GM18502 (cell line): ENCODE data around the gene ZKSCAN1.

Source experiments
- ATAC-seq: cut with Tn5 transposase; IDR thresholded peaks from one replicate; pipeline ENCODE4 v1.9.1; 2021; ENCODE audit warnings: mild to moderate bottlenecking; ENCODE audit not compliant: unreplicated experiment, poor library complexity

The ZKSCAN1 gene

DNA sequence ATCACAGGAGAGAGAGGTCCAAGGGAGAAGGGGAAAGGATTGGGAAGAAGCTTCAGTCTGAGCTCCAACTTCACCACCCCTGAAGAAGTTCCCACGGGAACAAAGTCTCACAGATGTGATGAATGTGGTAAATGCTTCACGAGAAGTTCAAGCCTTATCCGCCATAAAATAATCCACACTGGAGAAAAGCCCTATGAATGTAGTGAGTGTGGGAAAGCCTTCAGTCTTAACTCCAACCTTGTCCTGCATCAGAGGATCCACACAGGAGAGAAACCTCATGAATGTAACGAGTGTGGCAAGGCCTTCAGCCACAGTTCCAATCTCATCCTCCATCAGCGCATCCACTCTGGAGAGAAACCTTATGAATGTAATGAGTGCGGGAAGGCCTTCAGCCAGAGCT, 18.1 kb downstream of the ZKSCAN1 start:
- ATAC-seq = no peak

DNA sequence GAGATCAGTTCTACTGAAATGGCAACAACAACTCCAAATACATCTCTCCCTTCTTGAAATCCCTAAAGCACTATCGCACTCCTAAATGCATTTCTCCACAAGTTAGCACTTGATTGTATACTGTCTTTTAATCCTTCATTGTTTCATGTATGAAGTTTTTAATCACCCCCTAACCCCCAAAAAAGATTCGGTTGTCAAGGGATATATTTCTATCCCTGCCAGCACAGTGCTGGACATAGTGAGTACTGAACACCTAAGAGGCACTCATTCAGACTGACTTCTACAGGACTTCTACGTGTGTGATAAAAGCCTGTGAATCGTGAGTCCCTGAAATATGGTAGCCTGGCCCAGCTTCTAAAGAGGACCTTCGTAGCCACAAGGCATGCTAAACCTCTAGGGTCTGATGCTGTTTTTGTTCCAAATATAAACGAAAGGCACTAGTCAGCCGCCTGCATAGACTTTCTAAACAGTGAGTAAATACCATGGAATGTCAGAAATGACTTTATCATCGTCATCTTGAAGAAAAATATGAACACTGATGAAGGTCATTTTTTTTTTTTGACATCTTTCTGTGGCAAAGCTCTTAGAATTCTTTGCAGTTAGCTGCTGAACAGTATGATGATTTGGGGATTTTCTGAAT, 19.6 kb downstream of the ZKSCAN1 start:
- no peak for ATAC-seq

DNA sequence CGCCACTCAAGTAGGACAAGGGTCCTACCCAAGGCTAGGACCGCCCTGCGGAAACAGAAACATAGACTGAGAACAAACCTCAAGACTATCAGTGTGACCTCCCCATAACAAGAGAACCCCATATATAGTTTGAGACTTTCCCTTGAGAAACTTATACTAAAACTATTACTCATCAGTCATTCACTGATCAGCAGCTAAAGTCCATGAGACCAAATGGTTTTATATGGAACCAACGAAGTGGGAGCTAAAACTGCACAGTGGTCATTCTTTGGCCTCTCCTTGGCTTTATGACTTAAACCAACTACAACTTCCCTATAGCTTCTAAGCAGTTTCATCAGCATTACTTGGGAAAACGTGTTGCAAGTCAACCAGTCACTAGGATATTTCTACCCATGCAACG, 20.5 kb downstream of the ZKSCAN1 start:
- no peak for ATAC-seq

DNA sequence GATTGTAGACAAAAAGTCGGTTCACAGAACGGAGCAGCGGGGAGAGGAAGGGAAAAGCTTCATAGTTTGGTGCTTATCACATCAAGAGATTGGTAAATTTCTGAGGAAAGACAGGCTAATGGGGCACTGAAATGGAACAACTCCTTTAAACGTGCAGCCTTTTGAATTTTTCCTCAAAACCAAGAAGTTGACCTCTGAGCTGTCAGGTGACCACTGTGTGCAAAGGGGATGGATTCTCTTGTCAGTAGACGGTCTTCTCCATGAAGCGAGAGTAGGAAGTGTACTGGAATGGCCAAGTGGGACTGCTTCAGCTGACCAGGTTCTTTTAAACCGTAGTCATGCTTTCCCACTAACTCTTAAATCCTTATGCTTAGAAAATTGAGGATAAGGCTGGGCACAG, 22.9 kb downstream of the ZKSCAN1 start:
- ATAC-seq = no peak

DNA sequence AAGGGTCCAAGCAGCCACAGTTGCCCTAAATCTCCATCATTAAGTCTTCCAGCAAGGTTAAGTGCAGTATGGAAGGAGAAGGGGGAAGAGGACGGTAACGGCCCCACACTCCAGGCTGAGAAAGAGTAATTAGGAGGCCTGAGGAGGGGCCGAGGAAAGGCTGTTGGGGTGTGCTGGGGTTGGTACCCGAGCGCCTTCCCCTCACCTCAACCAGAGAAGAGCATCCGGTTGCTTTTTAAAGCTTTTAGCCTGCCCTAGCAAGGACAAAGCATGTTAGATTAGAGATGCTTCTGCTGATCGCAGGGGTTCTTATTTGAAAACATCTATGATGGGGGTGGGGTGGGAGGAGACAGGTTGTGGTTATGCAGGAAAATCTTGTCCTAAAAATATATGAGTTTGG, 25.2 kb downstream of the ZKSCAN1 start:
- no peak for ATAC-seq

DNA sequence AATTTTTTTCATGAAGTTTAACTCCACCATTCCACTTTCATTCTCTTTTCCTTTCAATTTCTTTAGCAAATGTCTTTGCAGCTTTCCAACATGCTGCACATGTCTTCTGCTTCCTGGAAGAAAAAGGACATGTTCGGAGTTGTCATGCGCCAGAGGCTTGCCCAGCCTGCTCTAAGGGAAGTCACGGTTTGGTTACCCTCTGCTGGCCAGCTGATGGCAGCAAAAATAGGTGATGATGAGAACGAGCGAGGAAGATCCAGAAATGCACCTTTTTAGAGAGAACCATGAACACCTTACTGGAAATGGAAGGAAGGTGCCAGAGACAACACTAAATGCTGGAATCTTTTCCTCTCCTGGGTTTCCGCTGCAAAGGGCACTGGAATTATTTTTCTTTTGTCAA, 29.3 kb downstream of the ZKSCAN1 start:
- no peak for ATAC-seq

DNA sequence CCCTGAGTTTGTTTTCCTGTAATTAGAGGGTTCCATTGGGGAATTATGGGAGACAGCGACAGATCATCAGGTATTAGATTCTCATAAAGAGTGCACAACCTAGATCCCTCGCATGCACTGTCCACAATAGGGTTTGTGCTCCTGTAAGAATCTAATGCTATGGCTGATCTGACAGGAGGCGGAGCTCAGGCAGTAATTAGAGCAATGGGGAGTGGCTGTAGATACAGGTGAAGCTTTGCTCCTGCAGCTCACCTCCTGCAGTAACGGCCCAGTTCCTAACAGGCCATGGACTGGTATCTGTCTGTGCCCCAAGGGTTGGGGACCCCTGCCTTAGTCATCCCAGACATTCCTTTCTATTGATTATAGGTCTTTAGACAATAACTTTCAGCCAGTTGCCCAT, 33.3 kb downstream of the ZKSCAN1 start:
- ATAC-seq = no peak

DNA sequence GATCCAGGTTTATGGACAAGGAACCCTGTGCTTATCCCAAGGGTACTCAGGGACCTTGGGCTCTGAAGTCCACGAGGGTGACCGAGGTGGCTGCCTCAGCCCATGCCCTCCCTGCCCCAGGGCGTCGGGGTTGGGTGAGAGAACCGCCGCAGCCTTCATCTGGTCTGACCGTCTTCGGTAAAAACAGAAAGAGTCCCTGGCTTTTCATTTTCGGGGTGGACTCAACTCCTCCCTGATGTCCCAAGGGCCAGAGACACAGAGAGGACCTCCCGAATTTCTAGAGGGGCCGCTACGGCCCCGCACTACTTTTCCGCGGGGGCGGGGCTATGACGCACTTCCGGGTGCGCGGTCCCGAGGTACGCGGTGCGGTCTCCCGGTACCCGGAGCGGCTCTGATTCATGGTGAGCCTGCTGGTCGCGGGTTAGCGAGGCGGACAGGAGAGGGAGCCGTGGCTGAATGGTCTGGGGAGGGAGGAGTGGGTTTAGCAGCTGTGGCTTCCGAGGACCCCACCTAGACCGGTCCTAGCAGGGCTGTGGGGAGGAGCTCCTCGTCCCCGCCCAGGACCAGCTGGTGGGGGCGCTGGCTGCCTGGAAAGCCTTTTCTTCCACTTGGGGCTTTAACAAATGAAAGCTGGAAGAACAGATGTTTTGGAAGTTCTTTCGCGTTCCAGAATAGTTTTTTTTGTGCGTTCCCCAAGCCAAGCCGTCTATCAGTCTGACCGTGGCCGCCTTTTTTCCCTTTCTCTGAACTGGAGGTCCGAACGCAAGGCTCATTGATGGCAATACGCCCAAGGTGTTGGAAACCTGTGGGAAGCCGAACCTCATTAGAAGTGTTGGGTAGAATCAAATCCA, 34.3 kb downstream of the ZKSCAN1 start, which contains the start of gene ZSCAN21:
ZSCAN21 (plus strand) TSS at position 334 of the 851 bp plus-strand sequence. CDS start 7,233 bp downstream, outside the sequence.
- ATAC-seq = peak; percentile 93

DNA sequence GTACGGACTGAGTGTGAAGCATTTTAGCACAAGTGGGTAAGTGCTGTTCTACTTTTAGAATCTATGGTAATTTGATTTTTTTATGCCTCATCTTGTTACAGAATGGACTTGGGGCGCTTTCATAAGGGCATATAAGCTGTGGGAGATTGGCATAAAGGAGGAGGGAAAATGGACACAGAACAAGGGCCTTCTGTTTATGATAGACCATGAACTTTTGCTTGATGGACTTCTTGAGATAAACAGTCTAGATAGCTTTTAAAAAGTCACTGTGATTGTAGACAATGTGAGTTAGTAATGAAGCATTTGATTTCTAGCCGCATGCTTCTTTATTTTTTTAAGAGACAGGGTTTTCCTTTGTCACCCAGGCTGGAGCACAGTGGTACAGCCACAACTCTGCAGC, 36.2 kb downstream of the ZKSCAN1 start:
- ATAC-seq = no peak

DNA sequence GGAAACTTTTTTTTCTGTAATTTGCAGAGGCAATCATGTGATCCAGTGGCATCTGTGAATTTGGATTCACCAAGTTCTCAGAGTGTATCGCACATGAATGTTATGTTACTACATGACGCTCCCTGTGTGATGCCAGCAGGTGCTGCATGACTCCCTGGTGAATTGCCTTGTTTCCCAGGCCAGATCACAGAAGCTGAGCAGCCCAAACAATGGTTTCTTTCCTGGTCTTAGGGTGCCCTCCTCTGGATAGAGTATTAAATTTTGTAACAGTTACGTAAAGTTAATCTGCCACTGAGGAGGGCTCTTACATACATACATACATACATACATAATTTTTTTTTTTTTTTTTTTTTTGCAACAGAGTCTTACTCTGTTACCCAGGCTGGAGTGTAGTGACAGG, 37.8 kb downstream of the ZKSCAN1 start:
- no peak for ATAC-seq

DNA sequence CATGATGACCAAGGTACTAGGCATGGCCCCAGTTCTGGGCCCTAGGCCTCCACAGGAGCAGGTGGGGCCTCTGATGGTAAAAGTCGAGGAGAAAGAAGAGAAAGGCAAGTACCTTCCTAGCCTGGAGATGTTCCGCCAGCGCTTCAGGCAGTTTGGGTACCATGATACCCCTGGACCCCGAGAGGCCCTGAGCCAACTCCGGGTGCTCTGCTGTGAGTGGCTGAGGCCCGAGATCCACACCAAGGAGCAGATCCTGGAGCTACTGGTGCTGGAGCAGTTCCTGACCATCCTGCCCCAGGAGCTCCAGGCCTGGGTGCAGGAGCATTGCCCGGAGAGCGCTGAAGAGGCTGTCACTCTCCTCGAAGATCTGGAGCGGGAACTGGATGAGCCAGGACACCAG, 41.6 kb downstream of the ZKSCAN1 start:
- ATAC-seq = no peak

DNA sequence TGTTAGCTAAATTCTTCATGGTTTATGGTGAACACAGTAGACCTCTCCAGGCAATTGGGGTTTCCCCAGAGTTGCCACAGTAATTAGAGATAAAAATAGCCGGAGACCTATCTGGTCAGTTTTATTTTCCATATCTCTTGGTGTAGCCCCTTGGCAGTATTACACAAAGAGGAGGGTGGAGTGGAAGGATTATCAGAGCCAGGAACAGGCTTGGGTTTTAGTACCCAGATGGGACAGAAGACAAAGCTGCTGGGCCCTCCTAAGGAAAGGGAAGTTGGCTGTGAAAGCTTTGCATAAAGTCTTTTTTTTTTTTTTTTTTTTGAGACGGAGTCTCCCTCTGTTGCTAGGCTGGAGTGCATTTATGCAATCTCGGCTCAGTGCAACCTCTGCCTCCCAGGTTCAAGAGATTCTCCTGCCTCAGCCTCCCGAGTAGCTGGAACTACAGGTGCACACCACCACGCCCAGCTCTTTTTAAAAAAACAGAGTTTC, 43.9 kb downstream of the ZKSCAN1 start:
- ATAC-seq = no peak

DNA sequence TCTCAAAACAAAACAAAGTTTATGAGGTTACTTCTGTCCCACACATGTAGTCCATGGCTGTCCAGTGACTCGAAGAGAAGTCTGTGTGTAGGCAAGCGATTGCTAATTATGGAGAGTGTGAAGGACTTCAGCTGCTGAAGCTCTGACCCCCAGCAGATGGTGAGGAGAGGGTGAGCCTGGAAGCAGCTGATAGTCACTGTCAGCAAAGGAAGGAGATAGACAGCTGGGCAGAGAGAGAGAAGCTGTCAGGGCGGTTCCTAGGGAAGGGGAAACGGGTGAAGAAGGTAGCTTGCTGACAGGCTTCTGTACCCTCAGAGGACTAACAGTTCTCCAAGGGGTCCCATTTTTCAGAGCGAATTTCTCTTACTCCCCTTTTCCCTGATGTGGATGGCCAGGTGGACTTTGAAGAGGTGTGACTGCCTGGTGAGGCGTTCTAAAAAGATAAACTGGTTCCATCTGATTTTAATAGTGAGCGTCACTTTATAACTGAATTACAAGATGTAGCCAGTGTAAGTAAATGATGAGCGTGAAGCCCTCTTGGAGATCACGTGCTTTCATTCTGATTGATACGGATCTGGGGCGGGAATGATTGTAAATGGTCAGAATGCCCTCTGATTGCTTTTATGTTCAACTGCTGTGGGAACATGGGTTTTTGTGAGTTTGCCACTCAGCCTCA, 46.3 kb downstream of the ZKSCAN1 start:
- ATAC-seq = no peak

DNA sequence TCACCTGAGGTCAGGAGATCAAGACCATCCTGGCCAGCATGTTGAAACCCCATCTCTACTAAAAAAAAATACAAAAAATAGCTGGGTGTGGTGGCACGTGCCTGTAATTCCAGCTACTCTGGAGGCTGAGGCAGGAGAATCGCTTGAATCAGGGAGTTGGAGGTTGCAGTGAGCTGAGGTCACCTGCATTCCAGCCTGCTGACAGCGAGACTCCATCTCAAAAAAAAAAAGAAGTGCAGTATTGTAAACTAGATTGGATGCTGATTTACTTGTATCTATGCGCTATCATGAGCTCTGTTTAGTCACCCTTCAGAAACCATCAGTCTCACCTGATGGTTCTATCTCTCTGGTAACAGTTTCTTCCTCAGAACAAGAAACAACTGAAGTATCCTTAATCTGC, 48.0 kb downstream of the ZKSCAN1 start:
- no peak for ATAC-seq

DNA sequence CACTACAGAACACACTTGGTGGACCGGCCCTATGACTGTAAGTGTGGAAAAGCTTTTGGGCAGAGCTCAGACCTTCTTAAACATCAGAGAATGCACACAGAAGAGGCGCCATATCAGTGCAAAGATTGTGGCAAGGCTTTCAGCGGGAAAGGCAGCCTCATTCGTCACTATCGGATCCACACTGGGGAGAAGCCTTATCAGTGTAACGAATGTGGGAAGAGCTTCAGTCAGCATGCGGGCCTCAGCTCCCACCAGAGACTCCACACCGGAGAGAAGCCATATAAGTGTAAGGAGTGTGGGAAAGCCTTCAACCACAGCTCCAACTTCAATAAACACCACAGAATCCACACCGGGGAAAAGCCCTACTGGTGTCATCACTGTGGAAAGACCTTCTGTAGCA, 48.8 kb downstream of the ZKSCAN1 start:
- ATAC-seq = no peak

DNA sequence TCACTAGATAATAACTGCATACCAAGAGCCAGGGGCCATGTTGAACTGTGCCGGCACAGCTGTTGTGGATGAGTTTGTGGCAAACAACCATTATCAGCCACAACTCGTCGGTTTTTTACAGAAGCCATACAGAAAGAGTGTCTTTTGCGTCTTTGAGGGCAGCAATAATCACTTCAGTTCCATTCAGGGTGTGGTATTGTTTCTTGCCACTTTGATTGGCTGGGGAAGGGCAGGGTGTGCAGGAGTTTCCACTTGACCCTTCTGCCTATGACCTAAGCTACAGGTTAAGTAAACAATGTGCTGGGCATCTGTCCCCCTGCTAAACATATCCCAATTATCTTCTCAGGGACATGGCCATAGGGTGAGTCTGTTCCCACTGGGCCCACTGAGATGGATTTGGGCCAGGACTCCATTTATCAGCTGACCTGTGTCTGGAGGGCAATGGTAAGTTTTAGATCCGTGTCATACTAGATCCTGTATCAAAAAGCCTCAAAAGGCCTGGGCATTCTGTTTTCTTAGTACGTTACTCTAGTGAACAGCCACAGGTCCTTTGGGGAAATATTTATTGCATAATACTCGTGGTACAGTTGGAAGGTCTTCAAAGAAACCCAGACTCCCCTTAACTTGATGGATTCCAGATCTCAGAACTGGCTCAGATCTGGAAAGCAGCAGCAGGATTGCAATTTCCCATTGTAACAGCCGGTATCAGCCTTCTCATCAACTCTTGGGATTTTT, 50.2 kb downstream of the ZKSCAN1 start:
- no peak for ATAC-seq

DNA sequence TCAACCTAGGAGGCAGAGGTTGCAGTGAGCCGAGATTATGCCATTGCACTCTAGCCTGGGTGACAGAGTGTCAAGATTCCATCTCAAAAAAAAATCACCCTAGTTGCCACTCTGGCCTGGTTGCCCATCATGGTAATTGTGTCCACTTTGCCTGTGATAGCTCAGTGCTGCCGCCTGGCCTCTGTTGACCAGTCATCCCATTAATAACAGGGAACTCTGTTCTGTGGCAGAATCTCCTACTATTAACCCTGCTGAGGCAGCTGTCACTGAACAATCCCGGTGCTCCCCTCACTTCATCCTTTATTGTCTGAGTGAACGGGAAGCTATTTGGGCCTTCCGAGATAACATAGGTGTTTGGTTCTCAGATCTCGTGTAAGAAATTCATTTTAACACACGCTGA, 51.6 kb downstream of the ZKSCAN1 start:
- no peak for ATAC-seq

DNA sequence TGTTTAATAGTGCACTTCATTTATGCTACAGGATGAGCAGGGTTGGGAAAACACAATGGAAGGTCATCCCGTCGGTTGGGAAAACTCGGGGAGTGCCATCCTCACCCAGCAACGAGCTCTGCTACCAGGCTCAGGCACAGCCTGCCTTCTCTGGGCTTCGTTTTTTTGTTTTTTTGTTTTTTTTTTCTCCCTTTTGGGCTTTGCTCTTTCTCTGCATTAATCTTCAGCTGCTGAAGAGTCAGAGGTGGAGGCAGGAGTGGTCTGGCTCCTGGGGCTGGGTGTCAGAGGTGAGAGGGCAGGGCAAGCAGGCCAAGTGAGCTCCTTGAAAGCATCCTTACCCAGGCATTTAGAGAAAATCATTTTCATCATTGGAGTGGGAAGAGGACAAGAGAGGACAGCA, 54.6 kb downstream of the ZKSCAN1 start:
- no peak for ATAC-seq

DNA sequence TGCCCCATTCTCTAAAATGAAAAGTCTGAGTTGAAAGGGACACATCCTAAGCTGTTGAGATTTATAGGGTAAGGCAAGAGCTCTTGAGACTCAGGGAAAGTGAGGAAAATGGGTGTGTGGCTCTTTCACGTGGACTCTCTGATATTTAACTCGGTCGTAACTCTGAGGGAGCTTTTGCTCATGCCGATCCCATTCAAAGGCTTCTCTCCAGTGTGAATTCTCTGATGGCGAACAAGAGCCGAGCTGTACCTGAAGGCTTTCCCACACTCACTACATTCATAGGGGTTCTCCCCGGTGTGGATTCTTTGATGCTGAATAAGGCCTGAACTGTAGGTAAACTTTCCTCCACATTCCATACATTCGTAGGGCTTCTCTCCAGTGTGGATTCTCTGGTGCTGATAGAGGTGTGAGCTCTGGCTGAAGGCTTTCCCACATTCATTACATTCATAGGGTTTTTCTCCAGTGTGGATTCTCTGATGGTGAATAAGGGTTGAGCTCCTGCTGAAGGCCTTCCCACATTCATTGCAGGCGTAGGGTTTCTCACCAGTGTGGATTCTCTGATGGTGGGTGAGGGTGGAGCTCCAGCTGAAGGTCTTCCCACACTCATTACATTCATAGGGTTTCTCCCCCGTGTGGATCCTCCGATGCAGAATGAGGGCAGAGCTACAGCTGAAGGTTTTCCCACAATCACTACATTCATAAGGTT, 55.8 kb downstream of the ZKSCAN1 start:
- no peak for ATAC-seq

DNA sequence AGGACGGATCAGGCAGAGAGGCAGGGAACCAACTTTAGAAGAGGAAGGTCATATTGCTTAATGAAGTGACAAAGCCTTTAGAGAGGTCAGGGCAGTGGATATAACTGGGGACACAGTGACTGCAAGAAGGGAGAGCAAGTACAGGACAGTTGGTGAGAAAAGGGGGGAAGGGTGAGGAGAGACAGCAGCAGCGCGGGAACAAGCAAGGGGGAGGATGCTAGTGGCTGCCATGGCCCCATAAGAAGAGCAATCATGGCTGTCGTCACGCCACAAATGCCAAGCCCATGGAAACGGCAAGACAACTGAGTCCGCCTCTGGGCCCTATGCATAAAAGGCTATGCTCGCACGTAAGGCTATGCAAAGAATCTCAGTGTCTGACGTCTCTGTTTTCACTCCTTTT, 57.1 kb downstream of the ZKSCAN1 start:
- no peak for ATAC-seq
